Cardiac fibroblast (primary cell): ENCODE data around the gene GRIPAP1.

Experiments
- DNase-seq, 2 donors: peaks; one replicate each; pipeline versions ENCODE4 v3.0.0 to v3.0.0-alpha.2; 2010; ENCODE audit warnings: low read depth in 2 of 2
- H3K4me3 ChIP-seq, 2 donors: replicated peaks in 1 of 2; 1 replicate in 1 of 2; 2 replicates in 1 of 2; pipeline ENCODE4 v1.5.1; 2011; ENCODE audit warnings: low read depth in 2 of 2, low read length in 2 of 2, mild to moderate bottlenecking in 2 of 2, moderate library complexity in 1 of 2
- CTCF ChIP-seq: IDR thresholded peaks from one replicate; pipeline ENCODE4 v1.5.1; 2011; ENCODE audit warnings: low read depth, mild to moderate bottlenecking, low read length, inconsistent platforms

GRIPAP1 gene

GRCh38 chrX:49040376-49040955 is 38.4 kb upstream of the GRIPAP1 start:
- TF ChIP-seq CTCF = no peak
- peak overlapping the region; percentile 38 to 73 for H3K4me3 ChIP-seq
- DNase-seq = peak; percentile 31 to 59

- TF ChIP-seq CTCF = peak; percentile 15
- peak; percentile 94 to 95 for DNase-seq
- H3K4me3 ChIP-seq = peak overlapping the region; percentile 38 to 73
Observed at GRCh38 chrX:49039598-49040375, 37.7 kb upstream of the GRIPAP1 start.

- peak; percentile 42 to 62 for DNase-seq
- H3K4me3 ChIP-seq = no peak overlapping the region
- no peak for TF ChIP-seq CTCF
Observed at GRCh38 chrX:49037883-49038475, 35.9 kb upstream of the GRIPAP1 start.

- no peak for DNase-seq
- no peak for TF ChIP-seq CTCF
- no peak overlapping the region for H3K4me3 ChIP-seq
Observed at GRCh38 chrX:49030283-49030682, 28.2 kb upstream of the GRIPAP1 start.

GRCh38 chrX:49029876-49030275 is 27.8 kb upstream of the GRIPAP1 start:
- DNase-seq = no peak
- no peak overlapping the region for H3K4me3 ChIP-seq
- no peak for TF ChIP-seq CTCF

- no peak for DNase-seq
- no peak for TF ChIP-seq CTCF
- H3K4me3 ChIP-seq = no peak overlapping the region
Observed at GRCh38 chrX:49019599-49020249, 17.7 kb upstream of the GRIPAP1 start.
